ENCODE measurements around the gene PNMA6E. TPM values are rescaled to one million over a fixed set of nuclear protein-coding genes. Genes with fewer than 3 reads are reported as not detected.
"Not testable (repeated sequence)": the region's sequence is repeated elsewhere in the genome, so short reads cannot be mapped to it uniquely, and the experiment has no call there.

Gene PNMA6E
- total and polyA plus RNA-seq, 2 donors (not counting 1 experiment from before 2014, with no cell fraction given), result not detected

GRCh38 chrX:153386097-153386496 is 15.1 kb downstream of the PNMA6E start:
- Histone ChIP-seq H3K4me1 (ENCODE audit: control insufficient read depth in 2 of 2, insufficient read depth in 2 of 2, low read length in 2 of 2) (no peaks in the 10 kb centered on the region), H3K4me3 (ENCODE audit: control extremely low read depth in 1 of 5, extremely low read depth in 1 of 5, insufficient read depth in 1 of 5, low read depth in 2 of 5, low read length in 4 of 5) (no peak overlapping the region), H4K20me1 (ENCODE audit: control insufficient read depth, insufficient read depth, low read length, poor library complexity, severe bottlenecking) (no peaks in the 10 kb centered on the region), H3K79me2 (ENCODE audit: control insufficient read depth, insufficient read depth, low read length) (no peaks in the 10 kb centered on the region), H3K27ac (ENCODE audit: low read length in 2 of 2) (no peak overlapping the region), H3K9me3 (ENCODE audit: control extremely low read depth in 1 of 3, control insufficient read depth in 2 of 3, insufficient read depth in 1 of 3, low read length in 2 of 3) (no peaks in the 10 kb centered on the region), H2AFZ (ENCODE audit: insufficient read depth, low read depth, low read length, poor library complexity, severe bottlenecking) (no peak overlapping the region), H3K27me3 (replicated peaks in 1 of 4; ENCODE audit: control extremely low read depth in 1 of 4, control insufficient read depth in 3 of 4, insufficient read depth in 4 of 4, low read length in 3 of 4) (no peaks in the 10 kb centered on the region), H3K9ac (ENCODE audit: low read length) (no peak overlapping the region), H3K36me3 (replicated peaks in 1 of 2; ENCODE audit: control extremely low read depth in 1 of 2, control insufficient read depth in 1 of 2, extremely low read depth in 1 of 2, insufficient read depth in 2 of 2, low read length in 1 of 2) (no peaks in the 10 kb centered on the region), H3K4me2 (replicated peaks; ENCODE audit: low read depth, low read length, poor library complexity, severe bottlenecking) (no peak overlapping the region)
- no peaks in the 10 kb centered on the region for H3K9me3 Mint-ChIP-seq (ENCODE audit: insufficient read depth)
- no peaks in the 10 kb centered on the region for H3K27me3 Mint-ChIP-seq
- TF ChIP-seq CTCF (IDR thresholded peaks at IDR 0.05) (no peak), EZH2 (IDR thresholded peaks at IDR 0.05; ENCODE audit: borderline replicate concordance, insufficient read depth, low read depth, low read length, poor library complexity, severe bottlenecking) (no peak)
- no CpG with 5 or more reads among the region's 5 CpGs for WGBS (ENCODE audit: insufficient coverage)
- intact Hi-C loops (cut with micrococcal nuclease), result no loop called here
- H3K4me3 Mint-ChIP-seq, result no peak overlapping the region
- no peak overlapping the region for H3K27ac Mint-ChIP-seq
- POLR2A ChIA-PET, result no interaction called here
- no peak for DNase-seq
- ATAC-seq (ENCODE audit: low read depth), result no peak
- no peaks in the 10 kb centered on the region for H3K4me1 Mint-ChIP-seq
- CTCF ChIA-PET, result no interaction called here

GRCh38 chrX:153384973-153385372 is 16.2 kb downstream of the PNMA6E start:
- WGBS (ENCODE audit: insufficient coverage), result 60% methylated on average over 1 of the region's 2 CpGs
- H3K4me3 Mint-ChIP-seq, POLR2A ChIA-PET: not testable (repeated sequence)

More at GRCh38 chrX:153384973-153385372, 16.2 kb downstream of the PNMA6E start:
- H3K9me3 ChIP-seq (ENCODE audit: control extremely low read depth in 1 of 3, control insufficient read depth in 2 of 3, insufficient read depth in 1 of 3, low read length in 2 of 3); H3K9ac ChIP-seq (ENCODE audit: low read length); DNase-seq; intact Hi-C loops (cut with micrococcal nuclease); H3K4me1 Mint-ChIP-seq; ATAC-seq (ENCODE audit: low read depth); H3K79me2 ChIP-seq (ENCODE audit: control insufficient read depth, insufficient read depth, low read length); H3K27ac ChIP-seq (ENCODE audit: low read length in 2 of 2); H3K4me3 ChIP-seq (ENCODE audit: control extremely low read depth in 1 of 5, extremely low read depth in 1 of 5, insufficient read depth in 1 of 5, low read depth in 2 of 5, low read length in 4 of 5); H3K27me3 ChIP-seq (replicated peaks in 1 of 4; ENCODE audit: control extremely low read depth in 1 of 4, control insufficient read depth in 3 of 4, insufficient read depth in 4 of 4, low read length in 3 of 4); H3K9me3 Mint-ChIP-seq (ENCODE audit: insufficient read depth); H3K36me3 ChIP-seq (replicated peaks in 1 of 2; ENCODE audit: control extremely low read depth in 1 of 2, control insufficient read depth in 1 of 2, extremely low read depth in 1 of 2, insufficient read depth in 2 of 2, low read length in 1 of 2); H3K27me3 Mint-ChIP-seq; H3K27ac Mint-ChIP-seq; H4K20me1 ChIP-seq (ENCODE audit: control insufficient read depth, insufficient read depth, low read length, poor library complexity, severe bottlenecking); H2AFZ ChIP-seq (ENCODE audit: insufficient read depth, low read depth, low read length, poor library complexity, severe bottlenecking); H3K4me1 ChIP-seq (ENCODE audit: control insufficient read depth in 2 of 2, insufficient read depth in 2 of 2, low read length in 2 of 2); H3K4me2 ChIP-seq (replicated peaks; ENCODE audit: low read depth, low read length, poor library complexity, severe bottlenecking); CTCF ChIA-PET: not testable (repeated sequence)

All from B cell (primary cell).